Breast epithelium (tissue), 4 donors: Measurements from ENCODE around the gene P2RY14. TPM values are rescaled to one million over a fixed set of nuclear protein-coding genes. Genes with fewer than 3 reads are reported as not detected.

Experiments
- DNase-seq, 2 donors: peaks; one replicate each; pipeline ENCODE4 v3.0.0-alpha.2; 2019; ENCODE audit warnings: low spot score in 2 of 2
- H3K27ac ChIP-seq, 2 donors: fragments of 200-600 bp; sonication (generic) in 1 of 2; one replicate each; pipeline ENCODE4 v1.5.1; 2016 to 2019; ENCODE audit warnings: mild to moderate bottlenecking in 1 of 2
- H3K27me3 ChIP-seq, 2 donors: fragments of 200-600 bp; sonication (generic) in 1 of 2; one replicate each; pipeline versions ENCODE4 v1.5.1 to v1.6.0; 2017 to 2019; ENCODE audit warnings: control low read depth in 1 of 2, mild to moderate bottlenecking in 1 of 2
- H3K36me3 ChIP-seq: fragments of 200-600 bp; one replicate; pipeline ENCODE4 v1.5.1; 2019
- H3K4me1 ChIP-seq, 2 donors: fragments of 200-600 bp; sonication (generic); one replicate each; pipeline ENCODE4 v1.5.1; 2016 to 2019; ENCODE audit warnings: control low read depth in 1 of 2
- H3K4me3 ChIP-seq, 3 donors: fragments of 200-600 bp; sonication (generic); 1 replicate in 2 of 3; 2 replicates in 1 of 3; pipeline ENCODE4 v1.5.1; 2016 to 2019; ENCODE audit warnings: mild to moderate bottlenecking in 3 of 3, moderate library complexity in 2 of 3
- H3K9me3 ChIP-seq, 2 donors: fragments of 200-600 bp; sonication (generic) in 1 of 2; one replicate each; pipeline ENCODE4 v1.5.1; 2016 to 2019; ENCODE audit warnings: control low read depth in 1 of 2
- CTCF ChIP-seq, 3 donors: fragments of 450-650 bp; IDR thresholded peaks; one replicate each; pipeline ENCODE4 v1.5.1; 2016 to 2017; ENCODE audit warnings: antibody characterized with exemption in 3 of 3, mild to moderate bottlenecking in 3 of 3, moderate library complexity in 3 of 3
- POLR2A ChIP-seq: fragments of 450-650 bp; IDR thresholded peaks from one replicate; pipeline ENCODE4 v1.6.1; 2016; ENCODE audit warnings: antibody characterized with exemption, mild to moderate bottlenecking, moderate library complexity
- POLR2AphosphoS5 ChIP-seq, 3 donors: sonication (generic); formaldehyde crosslinking; IDR thresholded peaks; one replicate each; pipeline ENCODE4 v1.6.1; 2017; ENCODE audit warnings: antibody characterized with exemption in 3 of 3
- intact Hi-C: fragments of 100-400 bp; cut with DNase I; formaldehyde crosslinking; loops from one replicate; pipeline ENCODE4 v1.15.1; 2023; ENCODE audit warnings: low total_unique reads
- total RNA-seq, 3 donors: library from RNA; depleted of rRNA; stranded (reverse); fragments of >200 nt; gene quantifications; one replicate each; pipeline ENCODE4 v1.1.0, GENCODE V29; 2016

The P2RY14 gene
- total RNA-seq, 3 donors from 2014 or later, result 1.9 to 8.5 (median 3.3) TPM

DNA sequence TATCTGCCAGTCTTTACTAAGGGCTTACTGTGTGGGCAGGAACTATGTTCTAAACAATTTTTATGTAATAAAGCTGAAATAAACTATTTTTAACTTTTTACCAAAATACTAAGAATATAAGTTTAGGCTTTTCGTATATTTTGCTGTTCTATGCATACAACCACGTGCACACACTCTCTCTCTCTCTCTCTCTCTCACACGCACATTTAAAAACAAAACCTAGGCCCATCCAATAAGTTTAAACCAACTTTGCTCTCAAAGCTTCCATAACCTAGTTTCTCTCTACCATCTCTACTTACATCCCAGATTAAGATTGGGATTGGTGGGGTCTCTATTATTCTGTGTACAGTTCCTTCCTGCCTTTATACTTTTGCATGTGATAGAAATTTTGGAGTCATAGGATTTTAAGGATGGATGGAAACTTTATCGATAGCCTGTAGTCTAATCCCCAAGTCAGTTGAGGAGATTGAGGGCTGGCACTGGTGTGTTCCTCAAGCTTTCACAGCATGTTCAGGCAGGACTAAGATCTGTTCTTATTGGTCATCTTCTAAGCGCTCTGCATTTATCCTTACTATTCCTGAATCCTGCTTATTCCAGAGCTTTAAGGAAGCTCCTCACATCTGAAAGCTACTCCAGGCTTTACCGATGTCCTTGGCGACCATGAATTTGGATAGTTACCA is 77.2 kb downstream of the P2RY14 start:
- DNase-seq, result no peak
- no peaks in the 10 kb centered on the region for H3K27me3 ChIP-seq
- intact Hi-C loops, result no loop called here
- H3K4me1 ChIP-seq, result no peaks in the 10 kb centered on the region
- H3K4me3 ChIP-seq, result no peak overlapping the region
- no peak overlapping the region for H3K27ac ChIP-seq
- no peak for TF ChIP-seq POLR2A
- no peak for TF ChIP-seq POLR2AphosphoS5 (IDR thresholded peaks at IDR 0.05)
- no peak for TF ChIP-seq CTCF (IDR thresholded peaks at IDR 0.05)
- no peaks in the 10 kb centered on the region for H3K36me3 ChIP-seq
- H3K9me3 ChIP-seq, result no peaks in the 10 kb centered on the region

DNA sequence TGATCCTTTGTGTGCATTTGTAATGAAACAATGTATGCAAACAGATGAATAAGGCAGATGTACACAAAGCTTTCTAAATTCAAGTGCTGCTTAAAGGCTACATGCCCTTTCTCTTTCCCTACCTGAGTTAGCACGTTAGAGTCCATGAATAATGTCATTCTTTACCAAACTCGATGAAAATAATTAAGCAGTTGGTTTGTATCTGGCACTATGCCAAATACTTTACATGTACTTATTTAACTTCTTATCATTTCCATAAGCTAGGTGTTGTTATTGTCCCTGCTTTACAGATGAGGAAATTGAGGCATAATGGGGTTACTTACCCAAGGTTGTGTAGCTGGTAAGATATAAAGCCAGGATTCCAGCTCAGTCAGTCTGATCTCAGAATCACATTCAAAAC is 77.8 kb downstream of the P2RY14 start:
- intact Hi-C loops, result no loop called here
- H3K27me3 ChIP-seq, result no peaks in the 10 kb centered on the region
- TF ChIP-seq POLR2A (no peak), POLR2AphosphoS5 (IDR thresholded peaks at IDR 0.05) (no peak), CTCF (IDR thresholded peaks at IDR 0.05) (no peak)

GRCh38 chr3:151199554-151200438 is 78.5 kb downstream of the P2RY14 start:
- H3K27me3 ChIP-seq, result no peaks in the 10 kb centered on the region
- H3K27ac ChIP-seq, result no peak overlapping the region
- DNase-seq, result no peak
- H3K9me3 ChIP-seq, result no peaks in the 10 kb centered on the region
- no peak for TF ChIP-seq POLR2AphosphoS5 (IDR thresholded peaks at IDR 0.05)
- no peak for TF ChIP-seq POLR2A
- TF ChIP-seq CTCF (IDR thresholded peaks at IDR 0.05), result no peak
- H3K4me3 ChIP-seq, result no peak overlapping the region
- H3K36me3 ChIP-seq, result no peaks in the 10 kb centered on the region
- no peaks in the 10 kb centered on the region for H3K4me1 ChIP-seq
- intact Hi-C loops, result no loop called here

More for the DNA sequence above, 77.8 kb downstream of the P2RY14 start:
- Histone ChIP-seq H3K4me3 (no peak overlapping the region), H3K27ac (no peak overlapping the region), H3K36me3 (no peaks in the 10 kb centered on the region), H3K9me3 (no peaks in the 10 kb centered on the region), H3K4me1 (no peaks in the 10 kb centered on the region)
- DNase-seq, result no peak

GRCh38 chr3:151198849-151199248 is 79.5 kb downstream of the P2RY14 start:
- H3K27me3 ChIP-seq, result no peaks in the 10 kb centered on the region
- no peak overlapping the region for H3K4me3 ChIP-seq
- TF ChIP-seq POLR2AphosphoS5 (IDR thresholded peaks at IDR 0.05) (no peak), POLR2A (no peak), CTCF (IDR thresholded peaks at IDR 0.05) (no peak)
- DNase-seq, result no peak
- H3K27ac ChIP-seq, result no peak overlapping the region
- no peaks in the 10 kb centered on the region for H3K36me3 ChIP-seq
- intact Hi-C loops, result no loop called here
- no peaks in the 10 kb centered on the region for H3K9me3 ChIP-seq
- no peaks in the 10 kb centered on the region for H3K4me1 ChIP-seq
